Panc1 (cell line): Measurements from ENCODE around the gene TM7SF3.
"Not testable (repeated sequence)": the region's sequence is repeated elsewhere in the genome, so short reads cannot be mapped to it uniquely, and the experiment has no call there.

ENCODE experiments used
- CTCF ChIP-seq: fragments of 450-650 bp; IDR thresholded peaks from 2 replicates; pipeline ENCODE4 v1.5.1; 2017; ENCODE audit warnings: mild to moderate bottlenecking
- POLR2AphosphoS5 ChIP-seq: IDR thresholded peaks from 2 replicates; pipeline ENCODE4 v1.6.1; 2012; ENCODE audit warnings: mild to moderate bottlenecking, low read depth, low read length, moderate library complexity
- REST ChIP-seq, 2 experiments: IDR thresholded peaks; 2 replicates each; pipeline ENCODE4 v1.6.1; 2011 to 2012; ENCODE audit warnings: low read depth in 2 of 2, control low read depth in 1 of 2, low read length in 1 of 2, mild to moderate bottlenecking in 1 of 2, moderate library complexity in 1 of 2; ENCODE audit not compliant: insufficient read depth in 1 of 2
- SIN3A ChIP-seq: IDR thresholded peaks from 2 replicates; pipeline ENCODE4 v1.6.1; 2012; ENCODE audit warnings: low read depth, mild to moderate bottlenecking, low read length, moderate library complexity, borderline replicate concordance; ENCODE audit not compliant: insufficient read depth
- TCF7L2 ChIP-seq: IDR thresholded peaks from 2 replicates; pipeline ENCODE4 v1.6.1; 2011; ENCODE audit warnings: mild to moderate bottlenecking, low read depth, low read length, inconsistent platforms

- not testable (repeated sequence) for TF ChIP-seq CTCF; POLR2AphosphoS5; REST (IDR thresholded peaks at IDR 0.05; ENCODE audit: insufficient read depth in 1 of 2, low read depth in 2 of 2, low read length in 1 of 2); TCF7L2; SIN3A
Observed at GRCh38 chr12:26961391-26961790, 52.8 kb downstream of the TM7SF3 start.
